HG02870 (cell line): ENCODE results near the gene FCN3.

Experiments
- ATAC-seq: cut with Tn5 transposase; IDR thresholded peaks from one replicate; pipeline ENCODE4 v1.9.1; 2021; ENCODE audit warnings: mild to moderate bottlenecking, moderate library complexity; ENCODE audit not compliant: unreplicated experiment

FCN3 gene

GRCh38 chr1:27380766-27381733 is 6.4 kb upstream of the FCN3 start:
- no peak for ATAC-seq

- ATAC-seq, result no peak
These were observed 5.6 kb upstream of the FCN3 start for GRCh38 chr1:27380224-27380623.

- ATAC-seq, result no peak
These were observed 5.0 kb upstream of the FCN3 start for GRCh38 chr1:27379564-27380122.

DNA sequence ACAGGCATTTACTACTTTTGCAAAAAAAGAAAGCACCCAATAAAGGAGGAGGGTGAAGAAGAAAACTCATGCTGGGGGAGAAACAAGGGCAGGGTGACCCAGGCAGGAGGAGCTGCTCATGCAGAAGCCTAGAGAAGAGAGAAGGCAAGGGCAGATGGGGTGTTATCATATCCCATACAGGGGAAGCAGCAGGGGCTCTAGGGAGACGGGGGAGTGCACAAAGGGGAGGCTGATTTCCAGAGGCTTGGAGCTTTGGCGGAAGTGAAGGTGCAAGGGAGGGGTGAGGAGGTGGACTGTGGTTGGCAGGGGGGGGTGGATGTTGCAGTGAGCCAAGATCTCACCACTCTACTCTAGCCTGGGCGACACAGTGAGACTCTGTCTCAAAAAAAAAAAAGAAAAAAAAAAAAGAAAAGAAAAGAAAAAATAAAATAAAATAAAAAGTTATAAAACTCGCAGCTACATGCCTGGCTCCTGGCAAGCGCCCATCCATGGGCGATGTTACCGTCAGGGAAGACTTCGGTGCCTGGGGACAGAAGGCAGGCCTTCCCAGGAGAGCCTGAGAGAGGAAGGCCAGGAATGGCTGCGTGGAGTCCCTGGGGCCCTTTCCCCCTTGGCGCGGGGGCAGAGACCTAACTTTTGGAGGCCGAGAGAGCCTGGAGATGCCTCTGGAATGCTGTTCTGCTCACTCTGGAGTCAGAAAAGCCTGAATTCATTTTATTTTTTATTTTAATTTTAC is 3.3 kb upstream of the FCN3 start:
- no peak for ATAC-seq

DNA sequence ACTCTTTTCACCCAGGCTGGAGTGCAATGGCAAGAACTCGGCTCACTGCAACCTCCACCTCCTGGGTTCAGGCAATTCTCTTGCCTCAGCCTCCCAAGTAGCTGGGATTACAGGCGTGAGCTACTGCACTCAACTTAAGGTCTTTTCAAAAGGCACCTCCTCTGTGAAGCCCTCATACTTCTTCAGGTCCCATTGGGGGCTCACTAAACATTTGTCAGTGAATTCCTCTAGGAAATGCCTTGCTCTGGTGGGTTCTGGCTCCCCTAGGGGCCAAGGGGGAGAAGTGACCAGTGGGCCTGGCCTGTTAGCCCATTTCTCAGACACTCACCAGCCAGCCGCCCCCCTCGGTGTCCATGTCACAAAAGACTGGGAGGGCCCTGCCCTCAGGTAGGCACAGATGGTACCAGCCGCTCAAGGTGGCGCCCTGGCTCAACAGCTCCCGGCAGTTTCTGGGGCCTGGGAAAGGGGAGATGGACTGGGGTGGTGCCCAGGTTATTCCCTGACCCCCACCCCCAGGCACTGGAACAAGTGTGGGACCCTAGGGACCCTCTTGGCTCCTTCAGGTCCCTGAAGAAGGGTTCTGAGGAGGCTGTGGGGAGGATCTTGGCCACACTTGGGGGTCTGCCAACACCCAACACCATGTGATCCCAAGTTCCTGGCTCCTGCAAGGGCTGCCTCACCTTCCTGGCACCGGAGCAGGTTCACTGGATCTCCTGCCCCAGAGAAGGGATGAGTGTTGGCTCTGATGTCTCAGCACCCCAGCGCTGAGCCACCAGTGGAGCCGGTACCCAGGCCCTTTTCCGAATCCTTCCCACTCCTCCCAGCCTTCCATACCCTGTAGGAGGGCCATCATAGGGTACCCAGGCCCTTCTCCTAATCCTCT is 1.6 kb downstream of the FCN3 start:
- no peak for ATAC-seq

DNA sequence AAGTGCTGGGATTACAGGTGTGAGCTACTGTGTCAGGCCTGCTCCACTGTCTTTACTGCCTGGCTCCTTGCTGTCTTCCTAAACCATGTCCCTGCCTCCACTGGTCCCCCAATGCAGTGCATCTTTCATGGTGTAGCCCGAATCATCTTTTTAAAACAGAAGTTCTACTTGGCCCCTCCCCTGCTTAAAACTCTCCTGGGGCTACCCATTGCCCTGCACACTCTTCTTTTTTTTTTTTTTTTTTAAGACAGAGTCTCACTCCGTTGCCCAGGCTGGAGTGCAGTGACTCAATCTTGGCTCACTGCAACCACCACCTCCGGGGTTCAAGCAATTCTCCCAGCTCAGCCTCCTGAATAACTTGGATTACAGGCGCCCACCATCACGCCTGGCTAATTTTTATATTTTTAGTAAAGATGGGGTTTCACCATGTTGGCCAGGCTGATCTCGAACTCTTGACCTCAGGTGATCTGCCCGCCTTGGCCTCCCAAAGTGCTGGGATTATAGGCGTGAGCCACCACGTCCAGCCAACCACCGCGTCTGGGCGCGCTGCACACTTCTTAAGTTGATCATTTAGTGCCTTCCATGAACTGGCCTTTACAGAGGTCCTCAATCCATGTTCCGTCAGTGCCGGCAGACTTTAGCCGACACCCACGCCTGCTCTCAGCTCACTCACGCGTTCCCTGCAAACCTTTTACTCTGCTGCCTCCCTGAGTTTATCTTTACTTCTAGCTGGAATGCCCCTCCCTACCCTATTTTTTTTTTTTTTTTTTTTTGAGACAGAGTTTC is 2.4 kb downstream of the FCN3 start:
- ATAC-seq, result no peak

GRCh38 chr1:27368869-27369582 is 5.6 kb downstream of the FCN3 start:
- no peak for ATAC-seq

GRCh38 chr1:27367160-27367650 is 7.4 kb downstream of the FCN3 start:
- ATAC-seq, result no peak

GRCh38 chr1:27366411-27367159 is 8.0 kb downstream of the FCN3 start, which contains the start of gene MAP3K6:
TSS of gene MAP3K6 (minus strand) at chr1:27366961. CDS start at chr1:27366597, 364 bp downstream.
- ATAC-seq, result no peak

- no peak for ATAC-seq
These were observed 8.6 kb downstream of the FCN3 start for GRCh38 chr1:27366113-27366410.

DNA sequence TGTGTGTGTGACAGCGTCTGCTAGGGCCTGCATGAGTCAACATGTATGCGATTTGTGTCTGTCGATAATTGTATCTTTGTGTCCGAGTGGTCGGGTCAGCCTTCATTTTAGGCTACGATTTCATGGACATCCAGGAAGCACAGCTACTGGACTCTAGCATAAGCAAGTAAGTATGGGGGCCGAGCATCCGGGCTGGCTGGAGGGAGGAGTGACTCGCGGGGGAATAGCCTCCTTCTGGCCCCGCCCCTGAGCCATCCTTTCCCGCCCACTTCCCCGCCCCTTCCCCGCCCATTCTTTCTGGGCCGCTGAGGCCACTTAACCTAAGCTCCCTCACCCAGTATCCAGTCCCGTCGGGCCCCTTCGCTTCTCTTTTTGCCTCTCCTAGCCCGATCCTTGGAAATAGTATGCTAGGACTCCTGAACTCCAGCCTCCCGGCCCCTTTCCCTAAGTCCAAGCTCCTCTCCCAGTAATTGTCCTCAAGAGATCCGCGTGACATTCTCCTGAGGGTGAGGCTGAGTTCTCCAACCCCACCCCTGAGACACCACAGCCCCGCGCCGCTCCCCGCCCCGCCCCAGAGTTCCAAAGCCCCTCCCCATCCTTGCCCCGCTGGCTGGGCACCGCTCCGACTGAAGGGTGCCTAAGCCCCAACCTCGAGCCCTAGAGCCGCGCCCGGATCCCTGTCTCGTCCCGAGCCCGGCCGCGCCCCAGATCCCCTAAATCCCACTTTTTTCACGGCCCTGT is 9.1 kb downstream of the FCN3 start:
- no peak for ATAC-seq

- no peak for ATAC-seq
These were observed 9.8 kb downstream of the FCN3 start for GRCh38 chr1:27364696-27365371.

GRCh38 chr1:27363766-27364695 is 10.6 kb downstream of the FCN3 start:
- ATAC-seq, result no peak

GRCh38 chr1:27361553-27361952 is 13.1 kb downstream of the FCN3 start:
- no peak for ATAC-seq

- no peak for ATAC-seq
These were observed 13.6 kb downstream of the FCN3 start for GRCh38 chr1:27361044-27361402.
